ENCODE data around the gene RPP25. TPM values are rescaled to one million over a fixed set of nuclear protein-coding genes. Genes with fewer than 3 reads are reported as not detected.

The RPP25 gene
- polyA plus RNA-seq, 2 donors = 2.8 to 7.4 TPM

DNA sequence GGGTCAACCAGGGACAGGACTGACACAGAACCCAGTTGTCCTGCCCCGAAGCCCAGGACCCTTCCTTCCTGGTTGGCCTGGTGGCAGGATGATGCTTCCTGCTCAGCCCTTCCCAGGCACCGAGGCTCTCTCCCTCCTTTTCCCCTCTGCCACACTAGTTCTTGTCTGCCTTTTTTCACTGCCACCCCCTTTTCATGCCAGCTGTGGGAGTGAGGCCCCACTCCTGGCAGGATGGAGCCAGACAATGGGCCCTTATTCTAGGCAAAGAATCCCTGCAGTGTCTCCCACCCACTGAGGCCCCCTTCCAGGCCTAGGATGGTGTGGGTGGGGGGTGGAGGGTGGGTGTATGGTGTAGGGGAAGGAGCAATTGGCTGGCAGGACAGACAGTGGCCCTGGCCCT, 37.7 kb upstream of the RPP25 start:
- WGBS, 2 donors = 63 to 72% methylated on average over 2 of the region's 2 CpGs
- Histone ChIP-seq H3K36me3 (ENCODE audit: control insufficient read depth in 2 of 2, insufficient read depth in 2 of 2, low read length in 1 of 2) (no peaks in the 10 kb centered on the region), H3K4me3 (ENCODE audit: low read depth in 1 of 2, low read length in 2 of 2) (no peak overlapping the region)

DNA sequence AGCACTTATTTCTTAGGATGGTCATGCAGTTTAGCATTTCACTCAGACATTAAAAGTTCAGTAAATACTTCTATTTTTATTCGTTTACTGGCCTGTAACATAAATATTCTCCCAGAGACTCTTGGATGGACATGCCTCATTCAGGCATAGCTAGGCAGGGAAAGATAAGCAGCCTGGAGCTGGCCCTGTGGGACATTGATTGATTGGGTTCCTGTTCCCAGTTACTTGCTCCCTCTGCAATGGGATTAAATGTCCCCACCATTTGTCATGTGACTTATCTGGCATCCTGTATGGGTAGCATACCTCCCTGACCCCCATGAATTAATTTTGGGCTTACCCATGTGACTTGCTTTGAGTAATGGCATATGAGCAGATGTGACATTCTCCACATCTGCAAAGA, 36.0 kb upstream of the RPP25 start:
- Histone ChIP-seq H3K4me1 (ENCODE audit: control insufficient read depth in 2 of 2, insufficient read depth in 2 of 2, low read length in 1 of 2) (peaks cover 6 to 9% of the 10 kb centered on the region in 2 donors), H3K9me3 (ENCODE audit: control insufficient read depth in 2 of 2, insufficient read depth in 1 of 2, low read depth in 1 of 2, low read length in 1 of 2) (no peaks in the 10 kb centered on the region), H3K36me3 (ENCODE audit: control insufficient read depth in 2 of 2, insufficient read depth in 2 of 2, low read length in 1 of 2) (no peaks in the 10 kb centered on the region), H3K27me3 (ENCODE audit: control insufficient read depth in 1 of 2, insufficient read depth in 2 of 2, low read length in 2 of 2) (no peaks in the 10 kb centered on the region), H3K4me3 (ENCODE audit: low read depth in 1 of 2, low read length in 2 of 2) (no peak overlapping the region), H3K27ac (ENCODE audit: low read depth in 2 of 2, low read length in 1 of 2) (no peak overlapping the region)
- WGBS, 2 donors = 46 to 50% methylated on average over 1 of the region's 1 CpG

More for the DNA sequence above, 37.7 kb upstream of the RPP25 start:
- Histone ChIP-seq H3K27me3 (ENCODE audit: control insufficient read depth in 1 of 2, insufficient read depth in 2 of 2, low read length in 2 of 2) (no peaks in the 10 kb centered on the region), H3K27ac (ENCODE audit: low read depth in 2 of 2, low read length in 1 of 2) (no peak overlapping the region), H3K4me1 (ENCODE audit: control insufficient read depth in 2 of 2, insufficient read depth in 2 of 2, low read length in 1 of 2) (peaks cover 6 to 9% of the 10 kb centered on the region in 2 donors), H3K9me3 (ENCODE audit: control insufficient read depth in 2 of 2, insufficient read depth in 1 of 2, low read depth in 1 of 2, low read length in 1 of 2) (no peaks in the 10 kb centered on the region)

DNA sequence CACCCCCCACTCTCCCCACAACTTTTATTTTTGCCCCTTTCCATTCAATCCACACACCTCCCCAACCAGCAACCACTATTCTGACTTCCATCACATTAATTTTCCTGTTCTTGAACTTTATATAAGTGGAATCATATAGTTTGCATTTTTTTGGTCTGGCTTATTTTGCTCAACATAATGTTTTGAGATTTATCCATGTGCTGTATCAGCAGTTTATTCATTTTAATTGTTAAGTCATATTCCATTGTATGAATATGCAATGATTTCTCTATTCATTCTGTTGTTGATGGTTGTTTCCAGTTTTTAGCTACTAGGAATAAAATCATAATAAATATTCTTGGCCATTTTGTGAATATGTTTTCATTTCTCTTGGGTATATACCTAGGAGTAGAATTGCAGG, 33.0 kb upstream of the RPP25 start:
- H3K27me3 ChIP-seq (ENCODE audit: control insufficient read depth in 1 of 2, insufficient read depth in 2 of 2, low read length in 2 of 2) = peaks cover 0 to 3% of the 10 kb centered on the region in 2 donors
- no peak overlapping the region for H3K27ac ChIP-seq (ENCODE audit: low read depth in 2 of 2, low read length in 1 of 2)
- no peaks in the 10 kb centered on the region for H3K36me3 ChIP-seq (ENCODE audit: control insufficient read depth in 2 of 2, insufficient read depth in 2 of 2, low read length in 1 of 2)
- H3K4me1 ChIP-seq (ENCODE audit: control insufficient read depth in 2 of 2, insufficient read depth in 2 of 2, low read length in 1 of 2) = no peaks in the 10 kb centered on the region
- no peaks in the 10 kb centered on the region for H3K9me3 ChIP-seq (ENCODE audit: control insufficient read depth in 2 of 2, insufficient read depth in 1 of 2, low read depth in 1 of 2, low read length in 1 of 2)
- no peak overlapping the region for H3K4me3 ChIP-seq (ENCODE audit: low read depth in 1 of 2, low read length in 2 of 2)

DNA sequence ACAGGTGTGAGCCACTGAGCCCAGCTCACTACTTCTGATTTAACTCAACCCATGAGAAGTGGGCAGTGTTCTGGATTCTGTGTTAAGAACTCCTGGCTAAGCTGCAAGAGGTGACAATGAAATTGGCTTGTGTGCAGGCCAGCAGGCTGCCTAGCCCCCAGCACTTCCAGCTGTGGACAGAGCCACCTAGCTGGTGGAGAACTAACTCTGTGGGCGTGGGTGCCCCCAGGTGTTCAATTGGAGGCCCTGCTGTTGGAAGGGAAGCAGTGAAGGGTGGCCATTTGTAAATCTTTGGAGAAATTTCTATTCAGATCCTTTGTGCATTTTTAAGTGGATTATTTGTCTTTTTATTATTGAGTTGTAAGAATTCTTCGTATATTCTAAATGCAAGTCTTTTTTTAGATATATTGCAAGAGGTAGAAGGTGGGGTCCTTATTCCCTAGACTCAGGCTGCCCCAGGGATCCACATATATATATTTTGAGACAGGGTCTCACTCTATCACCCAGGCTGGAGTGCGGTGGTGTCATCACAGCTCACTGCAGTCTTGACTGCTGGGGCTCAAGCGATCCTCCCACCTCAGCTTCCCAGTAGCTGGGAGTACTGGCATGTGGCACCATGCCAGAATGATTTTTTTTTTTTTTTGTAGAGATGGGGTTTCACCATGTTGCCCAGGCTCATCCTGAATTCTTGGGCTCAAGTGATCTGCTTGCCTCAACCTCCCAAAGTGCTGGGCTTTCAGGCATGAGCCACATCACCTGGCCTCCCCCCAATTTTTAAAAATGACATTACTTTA, 31.6 kb upstream of the RPP25 start:
- H3K4me3 ChIP-seq (ENCODE audit: low read depth in 1 of 2, low read length in 2 of 2) = no peak overlapping the region
- no peaks in the 10 kb centered on the region for H3K9me3 ChIP-seq (ENCODE audit: control insufficient read depth in 2 of 2, insufficient read depth in 1 of 2, low read depth in 1 of 2, low read length in 1 of 2)
- WGBS, 2 donors = 39 to 43% methylated on average over 4 of the region's 4 CpGs
- H3K27me3 ChIP-seq (ENCODE audit: control insufficient read depth in 1 of 2, insufficient read depth in 2 of 2, low read length in 2 of 2) = peaks cover 0 to 5% of the 10 kb centered on the region in 2 donors
- no peaks in the 10 kb centered on the region for H3K36me3 ChIP-seq (ENCODE audit: control insufficient read depth in 2 of 2, insufficient read depth in 2 of 2, low read length in 1 of 2)
- no peak overlapping the region for H3K27ac ChIP-seq (ENCODE audit: low read depth in 2 of 2, low read length in 1 of 2)
- no peaks in the 10 kb centered on the region for H3K4me1 ChIP-seq (ENCODE audit: control insufficient read depth in 2 of 2, insufficient read depth in 2 of 2, low read length in 1 of 2)

DNA sequence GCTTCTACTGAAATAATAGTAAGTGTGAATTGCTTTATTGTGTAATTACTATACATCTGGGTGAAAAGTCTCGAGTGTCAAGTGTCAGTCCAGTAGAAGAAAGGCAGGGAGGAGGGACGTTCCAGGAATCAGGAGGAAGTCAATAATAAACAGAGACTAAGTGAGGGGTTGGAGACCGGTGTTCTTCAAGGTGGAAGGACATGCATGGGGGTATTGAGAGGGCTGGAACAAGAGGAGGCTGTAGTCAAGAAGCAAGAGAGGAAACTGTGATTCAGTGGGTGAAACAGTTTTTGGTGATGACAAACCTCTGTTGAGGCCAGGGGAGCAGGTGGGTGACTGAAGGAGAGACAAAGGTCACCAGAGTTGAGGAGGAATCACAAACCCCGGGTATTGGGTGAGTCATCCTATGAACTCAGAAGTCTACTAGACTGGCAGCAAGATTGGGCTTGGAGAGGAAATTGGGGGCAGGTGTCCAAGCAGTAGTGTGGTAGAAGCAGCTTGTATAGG, 27.2 kb upstream of the RPP25 start:
- H3K4me1 ChIP-seq (ENCODE audit: control insufficient read depth in 2 of 2, insufficient read depth in 2 of 2, low read length in 1 of 2) = no peaks in the 10 kb centered on the region
- H3K27ac ChIP-seq (ENCODE audit: low read depth in 2 of 2, low read length in 1 of 2) = no peak overlapping the region
- H3K9me3 ChIP-seq (ENCODE audit: control insufficient read depth in 2 of 2, insufficient read depth in 1 of 2, low read depth in 1 of 2, low read length in 1 of 2) = no peaks in the 10 kb centered on the region
- H3K36me3 ChIP-seq (ENCODE audit: control insufficient read depth in 2 of 2, insufficient read depth in 2 of 2, low read length in 1 of 2) = no peaks in the 10 kb centered on the region
- H3K4me3 ChIP-seq (ENCODE audit: low read depth in 1 of 2, low read length in 2 of 2) = no peak overlapping the region
- peaks cover 0 to 5% of the 10 kb centered on the region in 2 donors for H3K27me3 ChIP-seq (ENCODE audit: control insufficient read depth in 1 of 2, insufficient read depth in 2 of 2, low read length in 2 of 2)
- 25 to 31% methylated on average over 4 of the region's 4 CpGs for WGBS, 2 donors

DNA sequence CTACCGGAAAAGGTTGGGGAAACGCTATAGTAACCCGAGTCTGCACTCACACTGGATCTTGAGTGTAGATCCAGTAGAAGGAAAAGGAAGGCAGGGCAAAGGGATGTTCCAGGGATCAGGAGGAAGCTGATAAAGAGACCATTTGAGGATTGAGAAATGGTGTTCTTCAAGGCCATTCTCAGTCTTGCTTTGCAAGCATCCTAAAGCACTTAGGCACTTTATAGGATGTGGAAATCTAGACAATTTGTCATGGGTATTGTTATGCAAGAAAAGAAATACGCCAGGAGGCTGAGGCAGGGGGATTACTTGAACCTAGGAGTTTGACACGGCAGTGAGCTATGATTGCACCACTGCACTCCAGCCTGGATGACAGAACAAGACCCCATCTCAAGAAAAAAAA, 25.6 kb upstream of the RPP25 start:
- 74 to 76% methylated on average over 5 of the region's 5 CpGs for WGBS, 2 donors
- no peaks in the 10 kb centered on the region for H3K9me3 ChIP-seq (ENCODE audit: control insufficient read depth in 2 of 2, insufficient read depth in 1 of 2, low read depth in 1 of 2, low read length in 1 of 2)
- H3K27ac ChIP-seq (ENCODE audit: low read depth in 2 of 2, low read length in 1 of 2) = no peak overlapping the region
- no peaks in the 10 kb centered on the region for H3K36me3 ChIP-seq (ENCODE audit: control insufficient read depth in 2 of 2, insufficient read depth in 2 of 2, low read length in 1 of 2)
- no peaks in the 10 kb centered on the region for H3K4me1 ChIP-seq (ENCODE audit: control insufficient read depth in 2 of 2, insufficient read depth in 2 of 2, low read length in 1 of 2)
- peaks cover 0 to 3% of the 10 kb centered on the region in 2 donors for H3K27me3 ChIP-seq (ENCODE audit: control insufficient read depth in 1 of 2, insufficient read depth in 2 of 2, low read length in 2 of 2)
- H3K4me3 ChIP-seq (ENCODE audit: low read depth in 1 of 2, low read length in 2 of 2) = no peak overlapping the region

DNA sequence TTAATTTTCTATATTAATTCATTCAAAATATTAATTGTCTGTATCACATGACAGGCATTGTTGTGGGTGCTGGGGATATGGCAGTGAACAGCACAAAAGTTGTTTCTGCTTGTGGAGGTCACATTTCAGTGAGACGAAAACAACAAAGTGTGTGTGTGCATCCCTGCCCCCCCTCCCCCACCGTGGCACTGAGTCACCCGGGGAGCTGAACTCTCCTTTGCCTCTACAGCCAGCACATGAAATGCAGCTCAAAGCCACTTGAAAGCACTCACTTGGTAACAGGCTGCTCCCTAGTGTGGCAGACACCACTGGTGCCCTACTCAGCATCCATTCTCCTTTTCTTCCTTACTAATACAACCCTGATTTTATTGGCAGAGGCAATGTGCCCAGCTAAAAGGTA, 21.9 kb upstream of the RPP25 start:
- Histone ChIP-seq H3K36me3 (ENCODE audit: control insufficient read depth in 2 of 2, insufficient read depth in 2 of 2, low read length in 1 of 2) (no peaks in the 10 kb centered on the region), H3K4me1 (ENCODE audit: control insufficient read depth in 2 of 2, insufficient read depth in 2 of 2, low read length in 1 of 2) (no peaks in the 10 kb centered on the region), H3K27me3 (ENCODE audit: control insufficient read depth in 1 of 2, insufficient read depth in 2 of 2, low read length in 2 of 2) (no peaks in the 10 kb centered on the region), H3K9me3 (ENCODE audit: control insufficient read depth in 2 of 2, insufficient read depth in 1 of 2, low read depth in 1 of 2, low read length in 1 of 2) (no peaks in the 10 kb centered on the region), H3K4me3 (ENCODE audit: low read depth in 1 of 2, low read length in 2 of 2) (no peak overlapping the region), H3K27ac (ENCODE audit: low read depth in 2 of 2, low read length in 1 of 2) (no peak overlapping the region)
- WGBS, 2 donors = 31 to 32% methylated on average over 3 of the region's 3 CpGs

DNA sequence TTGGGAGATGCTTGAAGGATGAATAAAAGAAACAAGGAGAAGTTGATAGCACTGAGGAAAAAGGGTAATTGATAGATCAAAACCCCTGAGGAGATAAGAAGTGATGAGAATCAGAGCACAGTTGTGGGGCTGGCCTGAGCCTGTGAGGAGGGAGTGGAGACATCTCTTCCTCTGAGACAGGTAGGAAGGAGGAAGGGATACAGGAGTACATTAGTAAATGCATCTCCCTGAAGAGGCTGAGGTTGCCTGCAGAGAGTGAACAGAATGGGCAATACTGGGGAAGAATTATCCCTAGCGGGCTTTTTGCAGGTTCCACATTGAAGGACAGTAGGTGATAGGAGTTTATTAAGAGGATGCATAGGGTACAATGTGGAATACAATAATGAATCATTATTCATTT, 21.5 kb upstream of the RPP25 start:
- no peaks in the 10 kb centered on the region for H3K4me1 ChIP-seq (ENCODE audit: control insufficient read depth in 2 of 2, insufficient read depth in 2 of 2, low read length in 1 of 2)
- no peak overlapping the region for H3K4me3 ChIP-seq (ENCODE audit: low read depth in 1 of 2, low read length in 2 of 2)
- no peaks in the 10 kb centered on the region for H3K36me3 ChIP-seq (ENCODE audit: control insufficient read depth in 2 of 2, insufficient read depth in 2 of 2, low read length in 1 of 2)
- H3K9me3 ChIP-seq (ENCODE audit: control insufficient read depth in 2 of 2, insufficient read depth in 1 of 2, low read depth in 1 of 2, low read length in 1 of 2) = no peaks in the 10 kb centered on the region
- H3K27me3 ChIP-seq (ENCODE audit: control insufficient read depth in 1 of 2, insufficient read depth in 2 of 2, low read length in 2 of 2) = no peaks in the 10 kb centered on the region
- no peak overlapping the region for H3K27ac ChIP-seq (ENCODE audit: low read depth in 2 of 2, low read length in 1 of 2)
- WGBS, 2 donors = 88 to 93% methylated on average over 1 of the region's 1 CpG

DNA sequence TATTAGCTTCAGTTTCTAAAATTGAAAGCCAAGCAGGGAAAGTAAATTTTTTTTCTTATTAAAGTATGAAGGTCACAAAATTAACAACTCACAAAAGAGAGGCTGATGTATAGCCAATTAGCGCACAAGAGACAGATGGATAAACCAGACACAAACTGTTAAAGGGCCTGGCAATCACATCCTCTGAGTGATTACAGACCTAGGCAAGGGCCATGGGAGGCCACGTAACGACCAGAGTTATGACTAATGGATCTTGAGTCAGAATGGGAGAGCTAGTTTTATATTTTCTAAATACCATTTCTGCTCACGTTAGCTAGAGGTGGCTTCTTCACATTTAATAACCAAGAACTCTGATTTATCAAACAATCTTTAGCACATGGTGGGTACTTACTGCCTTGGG, 21.0 kb upstream of the RPP25 start:
- Histone ChIP-seq H3K27me3 (ENCODE audit: control insufficient read depth in 1 of 2, insufficient read depth in 2 of 2, low read length in 2 of 2) (no peaks in the 10 kb centered on the region), H3K4me3 (ENCODE audit: low read depth in 1 of 2, low read length in 2 of 2) (no peak overlapping the region), H3K4me1 (ENCODE audit: control insufficient read depth in 2 of 2, insufficient read depth in 2 of 2, low read length in 1 of 2) (no peaks in the 10 kb centered on the region), H3K36me3 (ENCODE audit: control insufficient read depth in 2 of 2, insufficient read depth in 2 of 2, low read length in 1 of 2) (no peaks in the 10 kb centered on the region), H3K9me3 (ENCODE audit: control insufficient read depth in 2 of 2, insufficient read depth in 1 of 2, low read depth in 1 of 2, low read length in 1 of 2) (no peaks in the 10 kb centered on the region), H3K27ac (ENCODE audit: low read depth in 2 of 2, low read length in 1 of 2) (no peak overlapping the region)
- WGBS, 2 donors = 52 to 56% methylated on average over 4 of the region's 4 CpGs

DNA sequence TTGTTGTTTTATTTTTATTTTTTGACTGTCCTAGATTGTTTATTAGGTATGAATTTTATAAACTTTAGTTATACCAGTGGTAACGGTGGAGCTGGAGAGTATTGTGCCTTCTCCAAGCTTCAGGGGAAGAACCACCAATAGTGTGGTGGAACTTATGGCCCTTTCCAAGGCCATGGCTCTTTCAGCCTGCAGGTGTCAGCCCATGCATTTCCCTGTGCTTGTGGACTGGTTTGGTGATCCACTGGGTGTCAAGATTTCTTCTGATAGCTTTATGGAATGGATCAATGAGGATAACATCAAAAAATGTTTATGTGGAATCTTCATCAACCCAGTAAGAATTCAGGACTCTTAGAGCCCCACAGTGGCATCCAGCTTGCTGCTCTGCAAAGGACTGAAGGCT, 19.6 kb upstream of the RPP25 start:
- H3K9me3 ChIP-seq (ENCODE audit: control insufficient read depth in 2 of 2, insufficient read depth in 1 of 2, low read depth in 1 of 2, low read length in 1 of 2) = no peaks in the 10 kb centered on the region
- no peak overlapping the region for H3K4me3 ChIP-seq (ENCODE audit: low read depth in 1 of 2, low read length in 2 of 2)
- no peaks in the 10 kb centered on the region for H3K4me1 ChIP-seq (ENCODE audit: control insufficient read depth in 2 of 2, insufficient read depth in 2 of 2, low read length in 1 of 2)
- 75 to 76% methylated on average over 1 of the region's 1 CpG for WGBS, 2 donors
- H3K27ac ChIP-seq (ENCODE audit: low read depth in 2 of 2, low read length in 1 of 2) = no peak overlapping the region
- H3K27me3 ChIP-seq (ENCODE audit: control insufficient read depth in 1 of 2, insufficient read depth in 2 of 2, low read length in 2 of 2) = no peaks in the 10 kb centered on the region
- H3K36me3 ChIP-seq (ENCODE audit: control insufficient read depth in 2 of 2, insufficient read depth in 2 of 2, low read length in 1 of 2) = no peaks in the 10 kb centered on the region
